SK-N-SH (cell line): Measurements from ENCODE around the gene KRTAP10-1. TPM values are rescaled to one million over a fixed set of nuclear protein-coding genes. Genes with fewer than 3 reads are reported as not detected.

Source experiments
- CTCF ChIA-PET: fragments of 300-600, 350-600 bp; formaldehyde crosslinking; extraction: SDS; loops from one replicate; lab custom pipeline; 2021; lab: Yijun Ruan, JAX
- POLR2A ChIA-PET: fragments of 350-600 bp; sonication (Branson Sonifier 250); formaldehyde crosslinking; extraction: SDS; loops from one replicate; lab custom pipeline; 2020; ENCODE audit warnings: antibody characterized with exemption, inconsistent platforms; lab: Yijun Ruan, JAX
- DNase-seq: peaks from one replicate; pipeline ENCODE4 v3.0.0; 2012
- H2AFZ ChIP-seq: fragments of 200-600 bp; sonication (generic); 2 replicates; pipeline ENCODE4 v1.8.1; 2016; ENCODE audit warnings: antibody characterized with exemption, mild to moderate bottlenecking, low read depth
- H3F3A ChIP-seq: fragments of 200-600 bp; sonication (generic); replicated peaks from 2 replicates; pipeline ENCODE3; 2016; ENCODE audit warnings: antibody characterized with exemption, mild to moderate bottlenecking; ENCODE audit not compliant: insufficient read depth
- H3K27ac ChIP-seq, 2 experiments: fragments of 200-500 bp in 1 of 2; fragments of 200-600 bp in 1 of 2; sonication (Bioruptor generic) in 1 of 2; sonication (generic), shearing (Covaris generic) in 1 of 2; 2 replicates each; pipeline versions ENCODE4 v1.5.1 to v1.6.1; 2014 to 2016; ENCODE audit warnings: low read depth in 2 of 2, inconsistent platforms in 1 of 2, low read length in 1 of 2, mild to moderate bottlenecking in 1 of 2, mixed read lengths in 1 of 2
- H3K27me3 ChIP-seq: fragments of 200-600 bp; sonication (generic), shearing (Covaris generic); 2 replicates; pipeline ENCODE4 v1.6.1; 2016; ENCODE audit warnings: mixed run types; ENCODE audit not compliant: insufficient read depth
- H3K36me3 ChIP-seq, 2 experiments: fragments of 200-500 bp in 1 of 2; fragments of 200-600 bp in 1 of 2; sonication (Bioruptor generic) in 1 of 2; sonication (generic) in 1 of 2; replicated peaks in 1 of 2; 2 replicates each; pipeline versions ENCODE3 to v1.5.1; 2014 to 2016; ENCODE audit warnings: low read length in 1 of 2, mild to moderate bottlenecking in 1 of 2; ENCODE audit not compliant: insufficient read depth in 2 of 2, control insufficient read depth in 1 of 2
- H3K4me1 ChIP-seq, 2 experiments: fragments of 200-500 bp in 1 of 2; fragments of 200-600 bp in 1 of 2; sonication (Bioruptor generic) in 1 of 2; sonication (generic), shearing (Covaris generic) in 1 of 2; 2 replicates each; pipeline versions ENCODE4 v1.5.1 to v1.6.1; 2014 to 2016; ENCODE audit warnings: low read depth in 1 of 2, low read length in 1 of 2, mixed run types in 1 of 2; ENCODE audit not compliant: insufficient read depth in 2 of 2, control insufficient read depth in 1 of 2
- H3K4me2 ChIP-seq: fragments of 200-600 bp; sonication (generic), shearing (Covaris generic); 2 replicates; pipeline ENCODE4 v1.6.1; 2017; ENCODE audit warnings: mixed run types
- H3K4me3 ChIP-seq, 2 experiments: fragments of 200-500 bp in 1 of 2; fragments of 200-600 bp in 1 of 2; sonication (Bioruptor generic) in 1 of 2; sonication (generic), shearing (Covaris generic) in 1 of 2; 2 replicates each; pipeline versions ENCODE4 v1.5.1 to v1.8.1; 2014 to 2016; ENCODE audit warnings: low read depth in 2 of 2, inconsistent platforms in 1 of 2, low read length in 1 of 2, mild to moderate bottlenecking in 1 of 2, mixed read lengths in 1 of 2, moderate library complexity in 1 of 2
- H3K79me2 ChIP-seq: fragments of 200-600 bp; sonication (generic); 2 replicates; pipeline ENCODE4 v1.8.1; 2017; ENCODE audit warnings: mild to moderate bottlenecking; ENCODE audit not compliant: insufficient read depth
- H3K9ac ChIP-seq: fragments of 200-600 bp; sonication (generic); 2 replicates; pipeline ENCODE4 v1.6.1; 2017; ENCODE audit warnings: mixed run types
- H3K9me2 ChIP-seq: fragments of 200-600 bp; sonication (generic); 2 replicates; pipeline ENCODE4 v1.6.1; 2017; ENCODE audit warnings: mixed run types
- H3K9me3 ChIP-seq: fragments of 200-600 bp; sonication (generic); 2 replicates; pipeline ENCODE4 v1.6.1; 2017; ENCODE audit warnings: mixed run types, mild to moderate bottlenecking, moderate library complexity
- H4K20me1 ChIP-seq: fragments of 200-600 bp; sonication (generic); 2 replicates; pipeline ENCODE4 v1.6.1; 2017; ENCODE audit warnings: mild to moderate bottlenecking, mixed run types; ENCODE audit not compliant: insufficient read depth
- FOXJ3 ChIP-seq: sonication (generic); formaldehyde crosslinking; IDR thresholded peaks from 2 replicates; pipeline ENCODE4 v1.5.1; 2020; ENCODE audit warnings: mild to moderate bottlenecking, missing genetic modification reagents
- FOXM1 ChIP-seq: IDR thresholded peaks from 2 replicates; pipeline ENCODE4 v1.4.0; 2012; ENCODE audit warnings: low read depth, mild to moderate bottlenecking
- GABPA ChIP-seq: IDR thresholded peaks from 2 replicates; pipeline ENCODE4 v1.4.0; 2012; ENCODE audit warnings: low read depth, mild to moderate bottlenecking
- JUND ChIP-seq: IDR thresholded peaks from 2 replicates; pipeline ENCODE4 v1.4.0; 2012
- RAD21 ChIP-seq: IDR thresholded peaks from 2 replicates; pipeline ENCODE4 v1.6.1; 2012; ENCODE audit warnings: mild to moderate bottlenecking, low read length
- REST ChIP-seq: IDR thresholded peaks from 2 replicates; pipeline ENCODE4 v1.6.1; 2012; ENCODE audit warnings: mild to moderate bottlenecking, low read depth, low read length, moderate library complexity
- TAF1 ChIP-seq: IDR thresholded peaks from 2 replicates; pipeline ENCODE4 v1.6.1; 2012; ENCODE audit warnings: low read depth, mild to moderate bottlenecking, low read length, moderate library complexity, borderline replicate concordance
- TEAD4 ChIP-seq: IDR thresholded peaks from 2 replicates; pipeline ENCODE4 v1.4.0; 2012; ENCODE audit warnings: mild to moderate bottlenecking, borderline replicate concordance; ENCODE audit not compliant: insufficient read depth
- USF2 ChIP-seq: fragments of 150-350 bp; IDR thresholded peaks from 2 replicates; pipeline ENCODE4 v1.6.1; 2017; ENCODE audit warnings: antibody characterized with exemption, low read length, low read depth, borderline replicate concordance
- ZBTB33 ChIP-seq: IDR thresholded peaks from 2 replicates; pipeline ENCODE4 v1.4.0; 2012; ENCODE audit warnings: low read depth, borderline replicate concordance
- WGBS: methylation state at CpG from one replicate; pipeline ENCODE4 v1.1.6; 2017; ENCODE audit warnings: low lambda C conversion rate; 5-methylcytosine and 5-hydroxymethylcytosine counted together
- polyA plus RNA-seq, 3 experiments: library from polyadenylated mRNA; depleted of rRNA; stranded (reverse); fragments of >200 nt; gene quantifications; 2 replicates each; pipeline ENCODE4 v1.2.3, GENCODE V29; 2012

KRTAP10-1 gene
- polyA plus RNA-seq, 1 of the 3 experiments (the other 2 are of a cell fraction): not detected

- H4K20me1 ChIP-seq: no peaks in the 10 kb centered on the region
- no peak overlapping the region for H2AFZ ChIP-seq
- no peaks in the 10 kb centered on the region for H3K9me2 ChIP-seq
- H3K4me1 ChIP-seq: peaks cover 0 to 10% of the 10 kb centered on the region in 2 experiments; a peak in 1 of 4 replicates
- H3K27ac ChIP-seq: no peak overlapping the region
- no peak for DNase-seq
- no peak overlapping the region for H3K4me3 ChIP-seq
- ChIA-PET POLR2A (no interaction called here), CTCF (no interaction called here)
- H3K9ac ChIP-seq: no peak overlapping the region
- 28% methylated on average over 6 of the region's 17 CpGs for WGBS
- no peaks in the 10 kb centered on the region for H3K9me3 ChIP-seq
- H3K27me3 ChIP-seq: peaks cover 24% of the 10 kb centered on the region; the same call in 1 of the 2 replicates
- H3K4me2 ChIP-seq: no peak overlapping the region
- TF ChIP-seq TEAD4 (no peak), FOXJ3 (no peak), REST (no peak), TAF1 (no peak), RAD21 (no peak), USF2 (no peak), FOXM1 (no peak), JUND (no peak), GABPA (no peak), ZBTB33 (no peak)
- no peaks in the 10 kb centered on the region for H3K36me3 ChIP-seq
- no peaks in the 10 kb centered on the region for H3K79me2 ChIP-seq
- no peaks in the 10 kb centered on the region for H3F3A ChIP-seq
These were observed 38.5 kb upstream of the KRTAP10-1 start for GRCh38 chr21:44578371-44579055.
